A673 (cell line): ENCODE results near the gene CDH23.

Source experiments
- CTCF ChIP-seq: fragments of 300-800, 200-600 bp; sonication (generic); conservative IDR thresholded peaks from 2 replicates; pipeline ENCODE4 v1.5.1; 2017; ENCODE audit warnings: low read depth, mild to moderate bottlenecking, antibody characterized with exemption, low read length, moderate library complexity, mixed read lengths
- EZH2 ChIP-seq: fragments of 200-600 bp; sonication (generic); IDR thresholded peaks from 2 replicates; pipeline ENCODE4 v1.6.1; 2017; ENCODE audit warnings: borderline replicate concordance, low read depth, mild to moderate bottlenecking, mixed read lengths, antibody characterized with exemption, low read length; ENCODE audit not compliant: poor library complexity, severe bottlenecking

- TF ChIP-seq CTCF = no peak
- no peak for TF ChIP-seq EZH2
These were observed 439.2 kb downstream of the CDH23 start for GRCh38 chr10:71835671-71836595.
